ENCODE data around the gene PCNT.

GRCh38 chr21:46472246-46472645, 148.3 kb downstream of the PCNT start:
- no peak for TF ChIP-seq CTCF (IDR thresholded peaks at IDR 0.05 in 8 of 11, conservative IDR thresholded peaks at IDR 0.05 in 3 of 11)
- TF ChIP-seq POLR2AphosphoS5 (IDR thresholded peaks at IDR 0.05) = peak in 1 of 3 donors; percentile 59

Measured in spleen (tissue), 7 donors.